ENCODE data around the gene SLC51A.

SLC51A gene

GRCh38 chr3:196216681-196217211, 412 bp downstream of the SLC51A start:
- no peak for DNase-seq (ENCODE audit: low spot score)

- no peak for DNase-seq (ENCODE audit: low spot score)
These were observed 1.2 kb downstream of the SLC51A start for GRCh38 chr3:196217307-196218154.

- no peak for DNase-seq (ENCODE audit: low spot score)
These were observed 1.9 kb downstream of the SLC51A start for GRCh38 chr3:196218155-196218712.

GRCh38 chr3:196219194-196219969, 3.0 kb downstream of the SLC51A start:
- DNase-seq (ENCODE audit: low spot score), result peak; percentile 82

GRCh38 chr3:196219970-196220311, 3.6 kb downstream of the SLC51A start:
- DNase-seq (ENCODE audit: low spot score), result no peak

- no peak for DNase-seq (ENCODE audit: low spot score)
These were observed 4.3 kb downstream of the SLC51A start for GRCh38 chr3:196220587-196220986.

- DNase-seq (ENCODE audit: low spot score), result no peak
These were observed 4.7 kb downstream of the SLC51A start for GRCh38 chr3:196220991-196221390.

GRCh38 chr3:196222876-196223595, 6.7 kb downstream of the SLC51A start:
- no peak for DNase-seq (ENCODE audit: low spot score)

- no peak for DNase-seq (ENCODE audit: low spot score)
These were observed 8.8 kb downstream of the SLC51A start for GRCh38 chr3:196225086-196225485.

- DNase-seq (ENCODE audit: low spot score), result no peak
These were observed 9.5 kb downstream of the SLC51A start for GRCh38 chr3:196225763-196226364.

GRCh38 chr3:196227121-196227561, 10.8 kb downstream of the SLC51A start:
- DNase-seq (ENCODE audit: low spot score), result no peak

GRCh38 chr3:196227629-196228493, 11.5 kb downstream of the SLC51A start:
- no peak for DNase-seq (ENCODE audit: low spot score)

GRCh38 chr3:196232154-196232881, 16.0 kb downstream of the SLC51A start:
- no peak for DNase-seq (ENCODE audit: low spot score)

GRCh38 chr3:196232882-196233251, 16.5 kb downstream of the SLC51A start:
- no peak for DNase-seq (ENCODE audit: low spot score)

GRCh38 chr3:196235452-196236122, 19.3 kb downstream of the SLC51A start:
- DNase-seq (ENCODE audit: low spot score), result no peak

- no peak for DNase-seq (ENCODE audit: low spot score)
These were observed 19.9 kb downstream of the SLC51A start for GRCh38 chr3:196236223-196236622.

- no peak for DNase-seq (ENCODE audit: low spot score)
These were observed 20.9 kb downstream of the SLC51A start for GRCh38 chr3:196237203-196237602.

GRCh38 chr3:196238612-196239560, 22.6 kb downstream of the SLC51A start:
- DNase-seq (ENCODE audit: low spot score), result no peak
